Left cardiac atrium (tissue), 4 donors: ENCODE measurements around the gene HACD4. TPM values are rescaled to one million over a fixed set of nuclear protein-coding genes. Genes with fewer than 3 reads are reported as not detected.

Experiments used
- ATAC-seq, 2 donors: fragments of 200-7000 bp; cut with Tn5 transposase; one replicate each; pipeline ENCODE4 v1.9.1; 2020; ENCODE audit warnings: mild to moderate bottlenecking in 2 of 2, moderate library complexity in 2 of 2
- DNase-seq: peaks from one replicate; pipeline ENCODE4 v3.0.0-alpha.2; 2020
- intact Hi-C, 2 donors: fragments of 100-400 bp; cut with DNase I; formaldehyde crosslinking; loops; one replicate each; pipeline versions ENCODE4 v1.14.1 to v1.15.1; 2022 to 2023
- total RNA-seq, 2 donors: library from RNA; stranded (reverse); fragmentation: NEBNext Ultra II Directional; extraction: Animal tissue kit (Norgen Biotek cat#: 25700); gene quantifications; one replicate each; pipeline ENCODE4 v1.2.1, GENCODE V29; 2021
- donor health status: DM: no; HTN: yes; CAD: no.
- donor health status: DM: no; HTN: yes; CAD: no; lungs with severe emphysema.
- donor health status: DM: yes; HTN: yes; CAD: no.
- donor health status: Dilated cardiomyopathy.

HACD4 gene
- total RNA-seq, 2 donors from 2014 or later, result 1.0 to 2.1 TPM

- intact Hi-C loops, result loop anchor here in 1 of 2 donors (10.0 kb wide), 1 partner anchor 78 kb away; no protein-coding TSS in a partner anchor
- no peak for ATAC-seq
Observed at GRCh38 chr9:21027295-21027694, 4.1 kb downstream of the HACD4 start.

GRCh38 chr9:21023861-21024260 lies 7.6 kb downstream of the HACD4 start:
- intact Hi-C loops, result loop anchor here in 1 of 2 donors (10.0 kb wide), 1 partner anchor 81 kb away; no protein-coding TSS in a partner anchor
- DNase-seq (no peak), ATAC-seq (no peak)

More at GRCh38 chr9:21027295-21027694, 4.1 kb downstream of the HACD4 start:
- no peak for DNase-seq

- DNase-seq, result no peak
- intact Hi-C loops, result no loop called here
- ATAC-seq, result no peak
Observed at GRCh38 chr9:21018177-21018576, 13.3 kb downstream of the HACD4 start.

GRCh38 chr9:21016701-21017491 lies 14.5 kb downstream of the HACD4 start:
- DNase-seq (no peak), ATAC-seq (no peak)
- intact Hi-C loops, result no loop called here

- no peak for ATAC-seq
- DNase-seq, result no peak
- intact Hi-C loops, result no loop called here
Observed at GRCh38 chr9:21015995-21016394, 15.4 kb downstream of the HACD4 start.

- no peak for ATAC-seq
- intact Hi-C loops, result no loop called here
- no peak for DNase-seq
Observed at GRCh38 chr9:21015129-21015815, 16.2 kb downstream of the HACD4 start.

DNA sequence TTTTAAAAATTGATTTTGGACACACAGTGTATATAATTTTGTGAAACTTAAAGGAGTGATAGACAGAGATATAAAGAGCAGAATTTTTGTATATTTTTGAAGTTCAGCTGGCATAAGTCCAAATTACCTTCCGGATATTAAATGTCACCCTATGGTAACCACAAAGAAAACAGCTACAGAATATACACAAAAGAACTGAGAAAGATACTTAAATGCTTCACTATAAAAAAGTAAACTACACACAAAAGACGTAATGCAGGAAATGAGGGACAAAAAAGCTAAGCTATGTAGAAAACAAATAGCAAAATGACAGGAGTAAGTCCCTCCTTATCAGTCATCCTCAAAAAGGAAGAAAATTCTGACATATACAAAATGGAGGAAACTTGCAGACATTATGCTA lies 29.4 kb downstream of the HACD4 start:
- ATAC-seq, result no peak
- intact Hi-C loops, result no loop called here

DNA sequence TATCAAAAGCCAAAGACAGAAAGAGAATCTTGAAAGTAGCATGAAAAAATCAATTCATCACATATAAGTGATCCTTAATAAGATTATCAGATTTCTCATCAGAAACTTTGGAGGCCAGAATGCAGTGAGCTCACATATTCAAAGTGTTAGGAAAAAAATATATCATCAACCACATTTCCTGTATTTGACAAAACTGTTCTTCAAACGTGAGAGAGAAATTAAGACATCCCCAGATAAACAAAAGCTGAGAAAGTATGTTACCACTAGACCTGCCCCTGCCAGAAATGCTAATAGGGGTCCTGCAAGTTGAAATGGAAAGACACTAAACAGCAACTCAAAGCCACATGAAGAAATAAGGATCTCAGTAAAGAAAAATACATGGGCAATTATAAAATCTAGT lies 29.9 kb downstream of the HACD4 start:
- ATAC-seq (no peak), DNase-seq (no peak)
- intact Hi-C loops, result no loop called here

More for the DNA sequence above, 29.4 kb downstream of the HACD4 start:
- DNase-seq, result no peak

DNA sequence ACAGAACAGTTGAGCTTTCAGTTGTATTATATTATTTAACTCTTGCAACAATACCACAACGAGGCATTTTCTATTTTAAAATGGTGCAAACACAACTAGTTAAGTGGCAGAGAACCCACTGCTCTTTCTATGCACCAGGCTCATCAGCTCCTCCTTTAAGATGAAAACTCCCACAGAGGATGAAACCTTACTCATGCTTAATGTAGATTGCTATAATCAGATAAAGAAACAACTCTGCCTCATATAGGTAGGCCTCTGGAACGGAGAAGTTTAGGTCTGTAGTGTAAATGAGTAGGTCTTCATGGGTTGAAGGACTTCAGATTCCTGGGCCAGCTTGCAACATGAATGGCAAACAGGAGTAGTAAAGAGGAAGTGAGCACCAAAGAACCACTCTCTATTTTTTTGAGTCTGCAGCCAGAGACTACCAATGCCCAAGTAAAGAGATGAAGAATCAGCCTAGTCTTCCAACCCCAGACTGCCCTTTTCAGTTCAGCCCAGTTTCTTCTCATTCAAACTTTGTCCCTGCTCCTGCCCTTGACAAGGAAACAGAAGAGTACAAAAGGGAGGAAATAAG lies 33.9 kb downstream of the HACD4 start:
- ATAC-seq (no peak), DNase-seq (no peak)
- intact Hi-C loops, result no loop called here

DNA sequence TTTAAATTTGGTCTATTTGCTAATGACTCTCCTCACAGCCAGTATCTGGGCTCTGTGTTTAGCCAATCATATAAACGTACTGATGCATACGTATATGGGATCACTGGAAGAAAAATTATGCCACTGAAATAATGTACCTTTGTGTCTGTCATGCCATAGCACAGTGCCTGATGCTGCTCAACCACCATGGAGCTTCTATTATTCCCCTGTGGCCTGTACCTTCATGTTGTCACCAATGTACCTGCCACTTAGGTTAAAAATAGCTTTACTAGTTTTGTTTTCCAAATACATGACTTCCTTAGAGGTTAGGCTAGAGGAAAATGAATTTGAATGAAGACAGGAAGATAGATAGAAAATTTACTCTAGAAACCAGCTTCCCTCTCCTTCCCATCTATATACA lies 34.6 kb downstream of the HACD4 start:
- no peak for ATAC-seq
- intact Hi-C loops, result no loop called here

DNA sequence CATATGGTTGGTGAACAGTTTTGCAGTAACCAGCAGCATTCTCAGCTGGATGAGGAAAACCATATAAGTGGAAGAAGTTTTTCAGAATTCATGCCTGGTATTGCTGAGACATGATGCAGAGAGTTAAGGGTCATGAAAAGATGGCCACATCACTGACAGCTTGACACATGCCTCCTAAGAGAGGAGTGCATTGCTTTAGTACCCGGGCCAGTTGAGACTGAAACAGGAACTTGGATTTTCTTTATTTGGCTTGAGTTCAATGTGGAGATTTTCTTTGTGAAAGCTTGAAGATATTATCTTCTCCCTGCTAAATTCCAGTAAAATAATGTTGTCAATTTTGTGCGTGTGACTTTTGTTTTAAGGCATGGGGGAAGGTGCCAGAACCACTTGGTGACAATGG lies 35.8 kb downstream of the HACD4 start:
- intact Hi-C loops, result no loop called here
- no peak for ATAC-seq
- DNase-seq, result no peak

More for the DNA sequence above, 34.6 kb downstream of the HACD4 start:
- DNase-seq, result no peak

DNA sequence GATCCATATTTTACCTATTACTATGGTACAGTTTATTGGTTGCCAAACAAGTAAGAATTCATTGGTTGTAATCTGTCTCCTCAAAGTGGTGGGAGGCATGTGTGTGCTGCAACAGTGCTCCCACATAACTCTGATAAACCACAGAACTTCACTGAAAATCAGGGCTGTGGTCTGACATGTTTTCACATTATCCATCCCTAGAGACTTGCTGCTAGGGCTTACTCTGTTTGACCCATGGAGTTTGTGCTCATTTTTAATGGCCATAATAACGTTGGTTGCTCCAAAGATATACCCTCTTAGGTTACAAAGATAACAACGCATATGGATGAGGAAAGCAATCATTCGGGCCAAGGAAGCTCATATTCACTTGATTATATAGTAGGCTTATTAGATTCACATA lies 37.0 kb downstream of the HACD4 start:
- DNase-seq (no peak), ATAC-seq (no peak)
- intact Hi-C loops, result no loop called here

DNA sequence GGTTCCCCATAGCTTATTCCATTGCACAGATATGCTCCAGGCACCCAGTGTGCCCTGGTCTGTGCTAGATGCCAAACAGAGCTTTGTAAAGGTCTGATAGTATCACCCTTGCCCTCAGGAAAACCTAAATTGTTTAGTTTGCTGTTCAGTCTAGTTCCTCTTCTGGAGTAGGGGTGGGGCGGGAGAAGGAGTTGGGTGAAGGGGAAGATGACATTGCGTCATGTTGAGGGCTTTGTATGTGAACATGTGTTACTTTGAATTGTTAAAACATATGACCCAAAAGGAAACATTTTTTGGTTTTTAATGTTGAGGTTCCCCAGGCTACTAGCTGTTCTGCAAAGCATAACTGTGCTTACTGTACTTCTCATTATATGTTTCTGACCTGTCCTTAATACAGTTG lies 40.6 kb downstream of the HACD4 start:
- ATAC-seq (peak; percentile 27 to 81), DNase-seq (no peak)
- intact Hi-C loops, result no loop called here

DNA sequence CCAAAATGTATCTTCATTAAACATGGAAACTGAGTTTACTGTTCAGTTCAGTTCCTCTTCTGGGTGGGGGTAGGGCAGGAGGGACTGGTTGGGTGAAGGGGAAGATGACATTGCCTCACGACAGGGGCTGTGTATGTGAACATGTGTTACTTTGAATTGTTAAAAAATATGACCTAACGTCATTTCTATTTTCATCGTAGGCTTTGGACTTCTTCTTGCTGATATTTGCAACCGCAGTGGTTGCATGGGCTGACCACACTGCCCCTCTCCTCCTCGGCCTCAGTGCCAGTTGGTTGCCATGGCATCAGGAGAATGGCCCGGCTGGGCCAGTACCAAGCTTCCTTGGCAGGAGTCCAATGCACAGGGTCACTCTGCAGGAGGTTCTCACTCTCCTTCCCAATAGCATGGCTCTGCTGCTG lies 41.5 kb downstream of the HACD4 start:
- intact Hi-C loops, result no loop called here
- DNase-seq (peak; percentile 48), ATAC-seq (peak; percentile 34 to 81)

GRCh38 chr9:20988671-20989315 lies 42.6 kb downstream of the HACD4 start:
- intact Hi-C loops, result no loop called here
- DNase-seq (no peak), ATAC-seq (peak in 1 of 2 donors; percentile 25)

- DNase-seq (no peak), ATAC-seq (no peak)
- intact Hi-C loops, result no loop called here
Observed at GRCh38 chr9:20988061-20988460, 43.4 kb downstream of the HACD4 start.

DNA sequence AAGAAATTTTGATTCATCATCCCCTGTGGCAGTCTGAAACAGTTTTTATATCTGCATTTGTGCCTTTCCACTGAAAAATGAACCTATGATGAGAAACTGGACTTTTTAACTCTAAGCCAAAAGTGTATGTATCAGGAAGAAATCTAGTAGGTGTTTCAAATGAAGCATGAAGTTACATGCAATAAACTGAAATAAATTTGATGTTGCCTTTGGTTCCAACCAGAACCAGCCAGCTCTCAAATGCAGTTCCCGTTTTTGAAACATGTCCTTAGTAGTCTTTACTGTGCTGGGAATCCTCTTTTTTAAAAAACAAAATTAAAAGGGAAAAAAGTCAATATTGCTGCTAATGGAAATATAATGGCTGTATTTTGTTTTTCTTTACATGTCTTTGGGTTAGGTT lies 43.9 kb downstream of the HACD4 start:
- intact Hi-C loops, result no loop called here
- no peak for DNase-seq
- ATAC-seq, result no peak

DNA sequence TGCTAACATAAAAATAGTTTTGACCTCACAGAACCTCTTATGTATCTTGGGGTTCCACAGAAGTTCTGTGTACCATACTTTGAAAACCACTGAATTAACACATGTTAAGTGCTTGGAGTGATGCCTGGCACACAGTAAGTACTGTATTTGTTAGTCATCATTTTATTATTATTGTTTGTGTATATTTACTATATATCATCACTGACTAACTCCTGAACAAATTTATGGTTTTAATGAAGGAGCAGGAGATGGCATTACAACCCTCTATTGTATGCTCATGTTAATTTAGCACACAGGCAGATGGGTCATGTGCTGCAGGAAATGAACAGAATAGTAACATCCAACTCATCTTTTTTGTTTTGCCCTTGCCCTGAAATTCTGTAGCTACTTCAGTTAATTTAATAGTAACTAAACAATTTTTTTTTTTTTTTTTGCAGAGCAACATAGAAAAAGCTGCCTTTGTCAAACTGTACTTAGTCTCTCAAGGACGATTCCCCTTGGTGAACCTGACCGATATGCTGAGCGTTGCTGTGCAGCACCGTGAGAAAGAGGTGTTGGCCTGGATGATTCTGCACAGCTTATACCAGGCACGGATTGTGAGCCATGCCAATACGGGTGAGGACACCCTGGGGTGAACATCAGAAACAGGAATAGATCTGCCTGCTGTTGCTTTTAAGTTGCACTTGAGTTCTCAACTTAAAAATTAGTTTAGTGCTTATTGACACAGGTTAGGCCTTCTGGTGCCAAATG lies 45.4 kb downstream of the HACD4 start:
- DNase-seq (no peak), ATAC-seq (no peak)
- intact Hi-C loops, result no loop called here

- intact Hi-C loops, result no loop called here
- ATAC-seq (no peak), DNase-seq (no peak)
Observed at GRCh38 chr9:20984506-20984905, 46.9 kb downstream of the HACD4 start.
